ENCODE results near the gene RIBC2. TPM values are rescaled to one million over a fixed set of nuclear protein-coding genes. Genes with fewer than 3 reads are reported as not detected.

The RIBC2 gene
- total RNA-seq, 4 donors from 2014 or later: 0.94 to 1.1 TPM; not detected in 2

GRCh38 chr22:45452565-45453379 is 39.3 kb downstream of the RIBC2 start:
- Histone ChIP-seq H3K27ac (peak overlapping the region in 3 of 4 donors; percentile 66 to 71 (median 71)), H3K27me3 (no peaks in the 10 kb centered on the region), H3K4me3 (no peak overlapping the region), H3K9me3 (no peaks in the 10 kb centered on the region), H3K4me1 (peaks cover 0 to 30% (median 0%) of the 10 kb centered on the region in 3 donors), H3K36me3 (no peaks in the 10 kb centered on the region)
- 36 to 57% methylated on average over 1 to 4 of the region's 8 CpGs for WGBS, 2 donors (ENCODE audit: low coverage in 1 of 2)
- no peak for ATAC-seq
- TF ChIP-seq POLR2AphosphoS5 (IDR thresholded peaks at IDR 0.05) (no peak), CTCF (IDR thresholded peaks at IDR 0.05) (no peak), POLR2A (IDR thresholded peaks at IDR 0.05) (no peak), EP300 (IDR thresholded peaks at IDR 0.05) (no peak)

GRCh38 chr22:45453764-45454163 is 40.3 kb downstream of the RIBC2 start:
- no CpG with 5 or more reads among the region's 6 CpGs for WGBS, 2 donors (ENCODE audit: low coverage in 1 of 2)
- Histone ChIP-seq H3K36me3 (no peaks in the 10 kb centered on the region), H3K9me3 (no peaks in the 10 kb centered on the region), H3K27me3 (no peaks in the 10 kb centered on the region), H3K4me1 (peaks cover 0 to 30% (median 0%) of the 10 kb centered on the region in 3 donors), H3K4me3 (no peak overlapping the region), H3K27ac (peak overlapping the region in 3 of 4 donors; percentile 4 to 71 (median 71))
- TF ChIP-seq POLR2AphosphoS5 (IDR thresholded peaks at IDR 0.05) (no peak), POLR2A (IDR thresholded peaks at IDR 0.05) (no peak), CTCF (IDR thresholded peaks at IDR 0.05) (no peak), EP300 (IDR thresholded peaks at IDR 0.05) (no peak)
- ATAC-seq: no peak

- peak overlapping the region in 3 of 4 donors; percentile 4 to 71 (median 71) for H3K27ac ChIP-seq
Observed at GRCh38 chr22:45454275-45454674, 40.8 kb downstream of the RIBC2 start.

GRCh38 chr22:45455212-45455611 is 41.7 kb downstream of the RIBC2 start:
- H3K4me1 ChIP-seq: peaks cover 0 to 28% (median 0%) of the 10 kb centered on the region in 3 donors
- H3K36me3 ChIP-seq: no peaks in the 10 kb centered on the region
- no peak overlapping the region for H3K4me3 ChIP-seq
- H3K27me3 ChIP-seq: no peaks in the 10 kb centered on the region
- WGBS, 2 donors (ENCODE audit: low coverage in 1 of 2): 67 to 80% methylated on average over 1 to 8 of the region's 14 CpGs
- no peaks in the 10 kb centered on the region for H3K9me3 ChIP-seq
- no peak for ATAC-seq
- TF ChIP-seq CTCF (IDR thresholded peaks at IDR 0.05) (no peak), POLR2A (IDR thresholded peaks at IDR 0.05) (no peak), EP300 (IDR thresholded peaks at IDR 0.05) (no peak), POLR2AphosphoS5 (IDR thresholded peaks at IDR 0.05) (no peak)
- no peak overlapping the region for H3K27ac ChIP-seq

More at GRCh38 chr22:45454275-45454674, 40.8 kb downstream of the RIBC2 start:
- Histone ChIP-seq H3K4me3 (no peak overlapping the region), H3K9me3 (no peaks in the 10 kb centered on the region), H3K27me3 (no peaks in the 10 kb centered on the region), H3K4me1 (peaks cover 0 to 30% (median 0%) of the 10 kb centered on the region in 3 donors), H3K36me3 (no peaks in the 10 kb centered on the region)
- 83% methylated on average over 3 to 4 of the region's 4 CpGs for WGBS, 2 donors (ENCODE audit: low coverage in 1 of 2)
- no peak for TF ChIP-seq EP300 (IDR thresholded peaks at IDR 0.05)
- no peak for TF ChIP-seq POLR2AphosphoS5 (IDR thresholded peaks at IDR 0.05)
- no peak for TF ChIP-seq CTCF (IDR thresholded peaks at IDR 0.05)
- no peak for TF ChIP-seq POLR2A (IDR thresholded peaks at IDR 0.05)
- peak; percentile 26 for ATAC-seq

- Histone ChIP-seq H3K4me1 (peaks cover 0 to 24% (median 0%) of the 10 kb centered on the region in 3 donors), H3K4me3 (no peak overlapping the region), H3K27me3 (no peaks in the 10 kb centered on the region), H3K36me3 (no peaks in the 10 kb centered on the region), H3K27ac (no peak overlapping the region), H3K9me3 (no peaks in the 10 kb centered on the region)
- 92% methylated on average over 2 of the region's 4 CpGs; no CpG with 5 or more reads in 1 of the 2 donors for WGBS, 2 donors (ENCODE audit: low coverage in 1 of 2)
- TF ChIP-seq EP300 (IDR thresholded peaks at IDR 0.05): no peak
- no peak for TF ChIP-seq POLR2AphosphoS5 (IDR thresholded peaks at IDR 0.05)
- TF ChIP-seq POLR2A (IDR thresholded peaks at IDR 0.05): no peak
- TF ChIP-seq CTCF (IDR thresholded peaks at IDR 0.05): no peak
- no peak for ATAC-seq
Observed at GRCh38 chr22:45455621-45456020, 42.1 kb downstream of the RIBC2 start.

All from gastroesophageal sphincter (tissue), 4 donors.